ENCODE measurements around the gene ASPN.
"Not testable (repeated sequence)": the region's sequence is repeated elsewhere in the genome, so short reads cannot be mapped to it uniquely, and the experiment has no call there.

ASPN gene

DNA sequence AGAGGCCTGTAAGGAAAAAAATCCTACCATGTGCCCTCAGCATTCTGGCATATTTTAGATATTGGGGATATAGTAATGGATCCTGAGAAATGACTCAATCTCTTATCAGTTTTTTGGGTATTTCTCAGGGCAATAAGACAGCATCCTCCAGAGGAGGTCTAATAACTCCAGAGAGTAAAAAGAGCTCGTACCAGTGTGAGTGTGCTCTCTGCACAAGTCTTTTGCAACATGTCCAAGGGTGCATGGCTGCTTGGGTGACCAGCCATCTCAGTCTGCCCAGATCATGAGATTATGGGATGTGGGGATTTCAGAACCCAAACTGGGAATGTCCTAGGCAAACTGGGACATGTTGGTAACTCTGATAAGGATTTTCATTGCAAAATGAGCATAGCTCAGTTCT lies 15.3 kb downstream of the ASPN start:
- no peak for DNase-seq

DNA sequence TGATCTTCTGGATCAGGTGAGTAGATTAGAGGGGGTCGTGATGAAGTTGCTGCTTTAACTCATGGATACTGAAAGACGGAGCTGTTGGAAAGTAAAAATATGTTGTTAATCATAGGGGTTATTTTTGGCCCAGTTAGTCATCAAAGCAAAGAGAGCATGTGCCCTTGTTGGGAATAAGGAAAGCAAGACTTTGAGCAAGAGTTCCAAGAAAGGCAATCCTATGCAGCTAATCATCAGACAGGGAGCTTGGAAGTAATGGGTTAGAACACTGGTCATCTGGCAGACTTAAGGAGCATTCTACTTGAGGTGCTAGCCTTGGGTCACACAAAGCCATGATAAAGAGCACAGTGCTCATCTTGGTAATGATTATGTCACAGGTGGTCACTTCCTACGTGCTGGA lies 18.3 kb downstream of the ASPN start:
- no peak for DNase-seq

DNA sequence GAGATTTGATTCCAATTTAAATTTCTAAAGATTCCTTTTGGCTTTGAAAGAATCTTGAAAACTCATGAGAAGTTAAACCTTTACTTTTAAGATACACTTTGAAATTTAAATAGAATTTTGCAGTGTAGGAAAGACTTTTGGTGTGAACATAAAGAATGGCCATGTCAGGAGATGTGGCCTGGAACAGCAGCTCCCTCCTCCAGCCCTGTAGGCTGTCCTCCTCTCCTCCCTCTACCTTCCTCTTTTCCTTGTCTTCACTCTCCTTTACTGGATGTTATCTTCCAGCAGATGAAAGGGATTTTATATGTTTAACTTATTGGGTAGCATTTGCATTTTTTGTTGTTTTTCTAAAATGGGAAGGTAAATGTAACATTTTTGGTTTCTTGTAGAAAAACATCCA lies 18.9 kb downstream of the ASPN start:
- DNase-seq: no peak

DNA sequence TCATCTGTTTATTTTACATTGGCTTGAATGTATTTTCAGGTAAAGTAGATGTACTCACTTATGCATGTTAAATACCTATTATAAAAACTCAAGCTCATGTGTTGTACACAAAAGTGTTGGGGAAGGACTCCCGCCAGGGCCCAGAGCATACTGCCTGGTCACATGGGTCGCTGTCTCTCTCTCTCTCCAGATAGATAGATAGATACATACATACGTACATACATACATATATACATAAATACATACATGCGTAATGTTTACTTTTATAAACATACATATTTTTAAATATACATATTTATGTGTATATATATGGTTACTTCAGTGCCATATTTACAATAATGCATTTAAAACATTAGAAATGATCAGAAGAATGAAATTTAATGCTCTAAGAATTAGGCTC lies 24.7 kb downstream of the ASPN start:
- DNase-seq: no peak

DNA sequence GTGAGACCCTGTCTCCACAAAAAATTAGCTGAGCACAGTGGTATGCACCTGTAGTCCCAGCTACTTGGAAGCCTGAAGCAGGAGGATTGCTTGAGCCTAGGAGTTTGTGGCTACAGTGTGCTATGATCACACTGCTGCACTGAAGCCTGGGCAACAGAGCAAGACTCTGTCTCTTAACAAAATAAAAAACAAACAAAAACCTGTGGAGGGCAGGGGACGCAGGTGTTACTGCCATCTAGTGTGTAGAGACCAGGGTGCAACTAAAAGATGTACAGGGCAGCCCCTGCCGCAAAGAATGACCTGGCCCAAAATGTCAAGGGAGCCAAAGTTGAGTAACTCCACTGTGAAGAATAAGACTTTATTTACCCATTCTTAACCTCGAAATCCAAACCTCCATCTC lies 27.1 kb downstream of the ASPN start:
- no peak for DNase-seq

DNA sequence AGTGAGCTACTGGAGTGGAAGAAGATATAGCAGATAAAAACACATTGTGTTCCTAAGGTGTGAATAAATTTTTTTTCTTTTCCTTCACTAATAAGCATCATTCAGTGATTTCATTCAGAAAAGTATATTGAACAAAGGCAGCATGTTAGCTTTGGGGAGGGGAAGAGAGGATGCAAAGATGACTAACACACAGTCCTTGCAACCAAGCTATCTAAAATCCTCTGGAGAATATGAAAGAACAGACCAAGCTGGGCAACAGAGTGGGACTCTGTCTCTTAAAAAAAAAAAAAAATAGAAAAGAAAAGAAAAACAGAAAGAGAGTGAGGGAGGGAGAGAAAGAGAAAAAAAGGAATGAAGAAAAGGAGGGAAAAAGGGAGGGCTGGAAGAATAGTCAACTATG lies 35.8 kb downstream of the ASPN start:
- no peak for DNase-seq

DNA sequence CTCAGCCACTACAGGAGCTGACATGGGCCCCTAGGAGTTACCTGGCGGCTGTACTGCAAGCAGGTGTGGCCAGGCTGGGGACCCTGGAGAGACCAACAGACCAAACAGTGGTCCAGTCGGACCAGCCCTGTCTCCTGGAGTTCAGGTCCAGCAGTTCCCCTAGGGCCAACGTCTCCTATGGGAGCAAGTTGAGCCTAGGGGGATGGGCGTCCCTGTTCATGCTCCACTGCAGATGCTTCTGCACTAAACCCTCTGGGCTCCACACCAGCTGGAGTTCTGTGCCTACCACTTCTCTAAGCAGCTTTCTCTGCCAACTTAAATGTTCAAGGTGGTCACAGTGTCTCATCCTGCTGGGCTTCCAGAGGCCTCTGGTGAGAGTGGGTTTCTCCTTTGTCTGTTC lies 37.5 kb downstream of the ASPN start:
- no peak for DNase-seq

DNA sequence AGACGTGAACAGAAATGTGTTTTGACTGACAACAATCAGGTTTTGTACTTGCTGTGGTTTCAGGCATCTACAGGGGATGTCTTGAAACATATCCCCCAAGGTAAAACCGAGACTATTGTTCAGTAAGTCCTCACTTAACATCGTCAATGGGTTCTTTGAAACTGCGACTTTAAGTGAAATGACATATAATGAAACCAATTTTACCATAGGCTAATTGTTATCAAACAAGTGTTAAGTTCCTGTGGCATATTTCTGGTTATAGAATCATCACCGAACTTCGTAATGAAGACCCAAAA lies 41.6 kb downstream of the ASPN start:
- DNase-seq: no peak

DNA sequence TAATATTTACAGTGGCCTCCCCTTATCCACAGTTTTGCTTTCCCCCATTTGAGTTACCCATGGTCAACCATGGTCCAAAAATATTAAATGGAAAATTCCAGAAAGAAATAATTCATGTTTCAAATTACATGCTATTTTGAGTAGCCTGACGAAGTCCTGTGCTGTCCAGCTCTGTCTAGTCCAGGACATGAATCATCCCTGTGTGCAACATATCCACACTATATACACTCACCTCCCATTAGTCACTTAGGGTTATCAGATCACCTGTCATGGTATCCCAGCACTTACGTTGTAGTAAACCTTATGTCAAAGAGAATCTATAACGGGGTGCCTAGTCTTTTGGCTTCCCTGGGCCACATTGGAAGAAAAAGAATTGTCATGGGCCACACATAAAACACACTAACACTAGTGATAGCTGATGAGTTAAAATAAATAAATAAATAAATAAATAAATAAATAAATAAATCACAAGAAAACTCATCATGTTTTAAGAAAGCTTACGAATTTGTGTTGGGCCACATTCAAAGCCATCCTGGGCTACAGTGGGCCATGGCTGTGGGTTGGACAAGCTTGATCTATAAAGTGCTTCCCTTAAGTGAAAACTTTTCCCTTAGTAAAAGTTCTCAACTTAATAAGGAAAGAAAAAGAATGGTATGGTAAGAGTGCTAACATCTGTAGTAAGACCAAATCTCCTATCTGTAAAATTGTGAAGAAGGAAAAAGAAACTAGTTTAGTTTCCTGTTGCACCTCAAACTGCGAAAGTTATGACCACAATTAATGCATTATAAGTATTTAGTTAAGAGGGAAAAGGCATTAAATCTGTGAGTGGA lies 42.2 kb downstream of the ASPN start:
- DNase-seq: no peak

DNA sequence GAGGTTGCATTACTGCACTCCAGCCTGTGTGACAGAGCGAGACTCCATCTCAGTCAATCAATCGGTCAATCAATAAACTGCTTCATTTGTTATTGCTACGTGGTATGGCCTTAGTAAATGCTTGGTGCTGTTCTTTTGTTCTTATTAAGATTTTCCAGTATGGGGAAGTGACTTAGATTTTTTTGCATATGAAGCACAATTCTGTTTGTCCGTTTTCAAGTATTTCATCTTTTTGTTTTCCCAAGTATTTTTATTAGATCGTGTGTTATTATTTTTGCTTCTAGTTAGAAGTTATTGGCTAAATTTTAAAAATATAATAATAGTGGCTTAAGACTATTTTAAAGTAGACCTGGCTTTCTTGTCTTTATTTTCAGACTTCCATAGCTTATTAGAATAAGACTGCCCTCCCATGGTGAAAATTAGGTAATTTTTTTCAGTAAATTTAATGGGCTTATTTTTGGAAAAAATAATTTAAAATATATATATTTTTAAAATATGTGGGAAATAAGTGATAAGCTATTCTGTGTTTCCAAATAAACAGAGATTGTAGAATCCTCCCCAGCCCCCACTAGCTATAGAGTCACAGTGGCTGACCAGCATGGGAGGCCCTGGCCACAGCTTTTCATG lies 43.3 kb downstream of the ASPN start:
- no peak for DNase-seq

DNA sequence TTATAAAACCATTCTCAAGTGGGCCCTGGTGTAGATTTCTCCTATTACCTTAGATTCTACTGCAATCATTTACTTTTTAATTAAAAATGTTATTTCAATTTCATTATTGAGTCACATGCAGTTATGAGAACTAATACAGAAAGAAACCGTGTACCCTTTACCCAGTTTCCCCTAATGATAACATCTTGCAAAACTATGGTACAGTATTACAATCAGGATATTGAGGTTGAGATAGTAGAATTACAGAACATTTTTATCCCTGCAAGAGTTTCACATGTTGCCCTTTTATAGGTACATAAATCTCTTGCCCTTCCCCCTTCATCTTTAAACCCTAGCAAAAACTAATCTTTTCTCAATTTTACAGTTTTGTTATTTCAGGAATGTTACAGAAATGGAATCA lies 47.0 kb downstream of the ASPN start:
- no peak for DNase-seq

DNA sequence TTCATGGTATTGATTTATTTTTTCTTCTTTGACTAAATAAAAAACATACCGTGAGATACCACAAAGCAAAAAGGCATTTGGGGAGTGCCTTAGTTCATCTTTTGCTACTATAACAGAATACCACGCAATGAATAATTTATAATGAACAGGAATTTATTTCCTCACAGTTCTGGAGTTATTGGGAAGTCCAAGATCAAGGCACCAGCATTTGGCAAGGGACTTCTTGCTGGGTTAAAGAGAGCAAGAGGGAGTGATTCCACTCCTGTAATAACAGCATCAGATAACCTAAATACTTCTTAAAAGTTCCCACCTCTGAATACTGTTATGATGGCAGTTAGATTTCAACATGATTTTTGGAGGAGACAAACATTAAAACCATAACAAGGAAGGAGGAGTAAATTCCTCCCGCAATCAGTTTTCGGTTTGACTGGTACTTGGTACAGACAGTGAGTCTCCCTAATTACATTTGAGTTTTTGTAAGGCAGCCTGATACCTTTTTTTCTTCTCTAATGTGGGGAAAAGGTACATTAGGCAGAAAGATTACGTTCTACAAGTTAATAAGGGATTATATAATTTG lies 49.2 kb downstream of the ASPN start:
- no peak for DNase-seq

DNA sequence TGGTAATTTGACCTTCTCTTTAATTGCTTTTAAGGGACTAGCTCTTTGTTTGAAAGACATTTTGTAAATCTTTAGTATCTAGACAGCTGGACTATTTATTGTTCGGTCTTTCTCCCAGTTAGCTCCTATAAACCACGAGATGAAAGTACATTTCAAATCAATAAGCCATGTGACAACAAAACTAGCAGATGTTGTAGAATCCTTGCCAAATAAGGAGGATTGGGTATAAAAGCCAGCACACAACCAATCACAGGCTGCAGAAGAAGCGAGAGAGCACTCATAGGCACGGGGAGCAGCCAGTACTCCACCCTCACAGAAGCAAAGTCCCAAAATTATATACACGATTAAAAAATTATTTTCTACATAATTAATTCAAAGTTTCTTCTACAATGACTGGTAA lies 50.0 kb downstream of the ASPN start:
- no peak for DNase-seq

DNA sequence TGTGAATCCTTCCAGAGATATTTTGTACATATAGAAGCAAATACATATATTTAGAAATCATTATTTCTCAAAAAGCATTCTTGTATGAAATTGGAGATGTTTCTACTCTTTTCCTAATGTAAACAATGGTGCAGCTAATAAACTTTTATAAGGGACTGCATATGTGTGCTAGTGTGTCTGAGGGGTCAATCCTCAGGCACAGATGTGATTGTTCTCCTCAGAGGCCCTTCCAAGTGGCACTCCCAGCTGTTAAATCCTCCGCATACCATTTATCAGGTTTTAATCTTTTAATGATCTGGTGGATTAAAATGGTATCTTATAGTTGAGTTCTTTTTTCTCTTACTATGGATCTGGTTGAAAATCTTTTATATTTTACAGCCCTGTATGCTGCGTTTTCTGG lies 52.5 kb downstream of the ASPN start:
- no peak for DNase-seq

DNA sequence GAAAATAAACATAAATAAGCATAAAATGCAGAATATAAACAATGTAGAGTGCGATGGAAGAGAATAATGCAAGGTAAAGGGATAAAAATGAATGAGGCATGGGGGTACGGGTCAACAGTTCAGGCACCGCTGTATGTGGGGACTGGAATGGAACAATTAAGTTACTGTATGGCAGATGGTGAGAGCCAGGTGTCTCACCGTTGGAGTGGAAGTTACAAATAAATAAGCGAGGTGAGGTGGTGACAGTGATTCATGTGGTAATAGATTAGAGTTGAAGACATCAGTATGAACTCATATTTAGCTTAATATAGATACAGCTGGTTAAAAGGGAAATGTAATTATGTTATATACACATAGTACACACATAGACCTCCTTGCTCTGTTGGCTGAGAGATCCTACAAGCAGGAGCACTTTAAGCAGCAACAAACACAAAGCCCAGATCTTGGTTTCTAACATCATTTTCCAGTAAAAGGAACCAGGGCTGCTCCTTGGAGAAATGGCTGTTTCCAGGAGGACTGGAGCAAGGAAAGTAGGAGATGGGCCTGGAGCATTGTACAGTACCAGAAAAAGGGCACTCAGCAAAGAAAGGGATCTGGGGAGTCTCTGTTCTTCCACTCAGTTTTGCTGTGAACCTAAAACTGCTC lies 55.7 kb downstream of the ASPN start:
- DNase-seq: no peak

DNA sequence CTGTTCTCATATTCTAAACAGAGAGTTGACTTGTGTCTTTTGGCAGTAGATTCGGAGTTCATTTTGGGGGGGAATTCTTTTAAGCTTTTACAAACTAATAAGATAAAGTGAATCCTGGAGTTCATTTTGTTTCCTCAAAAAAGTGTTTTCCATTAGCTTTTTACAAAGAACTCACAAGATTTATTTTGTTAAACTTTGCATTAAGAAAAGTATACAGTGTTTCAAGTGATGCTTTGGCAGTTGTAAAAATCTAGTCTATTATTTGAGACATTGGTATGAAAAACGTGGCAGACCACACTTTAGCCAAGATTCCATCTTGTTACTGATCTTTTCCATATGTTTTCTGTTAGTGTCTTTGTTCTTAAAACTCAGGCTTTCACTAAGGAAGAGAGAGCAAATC lies 56.8 kb downstream of the ASPN start:
- DNase-seq: no peak

DNA sequence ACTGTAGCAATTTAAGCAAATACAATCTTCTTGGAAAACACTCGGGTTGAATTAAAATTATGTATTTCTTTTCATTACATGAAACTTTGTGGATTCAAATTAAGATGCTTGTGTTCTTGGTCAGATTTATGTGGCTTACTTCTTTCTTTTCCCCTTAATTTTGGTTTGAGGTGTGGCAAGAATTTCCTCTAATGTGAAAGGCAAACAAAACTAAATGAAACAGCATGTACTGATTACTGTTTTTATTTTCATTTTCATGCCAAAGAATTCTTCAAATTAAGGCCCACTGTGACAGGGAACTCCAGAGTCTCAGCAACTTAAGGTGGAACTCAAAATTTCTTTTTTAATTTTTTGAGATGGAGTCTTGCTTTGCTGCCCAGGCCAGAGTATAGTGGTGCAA lies 58.0 kb downstream of the ASPN start, which contains the start of gene OMD:
TSS of gene OMD (minus strand) at position 132 of the 400 bp plus-strand sequence. CDS start 6,913 bp downstream, outside the sequence.
- no peak for DNase-seq

DNA sequence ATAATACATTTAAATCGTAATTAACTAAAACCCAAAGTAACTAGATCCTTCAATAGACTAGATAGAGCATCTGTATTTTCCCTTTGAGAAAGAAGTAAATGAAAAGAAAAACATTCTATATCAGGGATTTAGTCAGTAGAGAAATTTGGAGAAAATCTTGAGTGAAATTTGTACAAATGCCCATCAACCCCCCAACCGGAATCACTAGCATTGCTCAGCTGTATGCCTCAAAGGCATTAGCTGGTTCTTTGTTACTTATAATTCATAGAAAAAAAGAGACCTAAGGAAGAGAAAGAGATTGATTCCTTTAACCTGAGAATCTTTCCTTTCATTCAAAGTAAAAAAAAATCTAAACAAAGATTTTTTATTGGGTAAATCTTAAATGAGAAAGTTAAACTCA lies 58.7 kb downstream of the ASPN start:
- no peak for DNase-seq

DNA sequence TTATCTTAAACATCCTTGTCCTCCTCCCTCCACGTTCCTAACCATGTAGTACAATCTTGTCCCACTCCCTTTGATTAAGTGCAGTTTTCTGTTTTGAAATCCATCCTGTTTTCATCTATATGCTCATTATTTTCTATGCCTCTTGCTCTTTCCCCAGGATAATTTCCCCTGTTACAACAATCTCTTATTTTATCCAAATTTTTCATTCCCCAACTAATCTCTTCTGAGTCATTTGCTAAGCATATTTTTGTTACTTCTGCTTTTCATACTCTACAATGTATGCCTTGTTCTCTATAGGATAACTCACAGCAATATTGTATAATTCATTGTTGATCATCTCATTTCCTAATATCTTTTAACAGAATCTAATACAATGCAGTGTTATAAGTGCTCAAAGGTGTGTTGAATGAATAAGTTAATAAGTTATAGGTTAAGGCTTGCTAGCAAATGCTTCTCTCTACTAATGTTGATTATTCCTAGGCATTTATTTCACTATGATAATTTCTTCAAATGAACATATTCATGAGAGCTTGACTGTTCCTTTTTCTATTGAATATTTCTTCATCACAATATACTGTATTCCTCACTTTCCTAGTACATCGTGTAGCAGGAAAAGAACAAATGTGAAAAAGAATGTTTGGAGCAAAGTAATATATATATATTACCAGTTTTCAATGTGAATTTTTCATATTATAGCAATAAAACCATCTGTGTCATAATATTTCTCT lies 59.5 kb downstream of the ASPN start:
- DNase-seq: no peak

DNA sequence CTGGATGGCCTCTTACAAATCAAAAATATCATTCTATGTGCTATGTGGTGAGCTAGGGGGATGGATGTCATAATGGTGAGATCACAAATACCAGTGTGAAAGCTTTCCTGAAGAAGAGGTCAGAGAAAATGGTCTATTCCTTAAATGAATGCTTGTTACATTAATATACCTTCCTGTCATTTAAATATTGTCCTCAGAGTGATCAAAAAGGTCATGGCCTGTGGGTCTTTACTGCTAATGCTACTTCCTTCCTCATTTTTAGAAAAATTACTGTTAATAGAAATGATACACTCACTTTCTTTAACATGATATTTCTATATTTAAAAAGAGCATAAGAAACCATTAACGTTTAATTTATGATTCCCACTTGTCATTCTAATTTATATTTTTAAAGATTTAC lies 67.7 kb downstream of the ASPN start:
- DNase-seq: no peak

DNA sequence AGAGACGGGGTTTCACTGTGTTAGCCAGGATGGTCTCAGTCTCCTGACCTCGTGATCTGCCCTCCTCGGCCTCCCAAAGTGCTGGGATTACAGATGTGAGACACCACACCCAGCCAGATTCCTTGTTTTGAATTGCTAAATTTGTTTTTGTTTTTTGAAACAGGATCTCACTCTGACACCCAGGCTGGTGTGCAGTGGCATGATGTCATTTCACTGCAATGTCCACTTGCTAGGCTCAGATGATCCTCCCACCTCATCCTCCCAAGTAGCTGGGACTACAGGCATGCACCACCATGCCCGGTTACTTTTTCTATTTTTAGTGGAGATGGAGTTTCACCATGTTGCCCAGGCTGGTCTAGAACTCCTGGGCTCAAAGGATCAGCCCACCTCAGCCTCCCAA lies 71.1 kb downstream of the ASPN start:
- not testable (repeated sequence) for DNase-seq

DNA sequence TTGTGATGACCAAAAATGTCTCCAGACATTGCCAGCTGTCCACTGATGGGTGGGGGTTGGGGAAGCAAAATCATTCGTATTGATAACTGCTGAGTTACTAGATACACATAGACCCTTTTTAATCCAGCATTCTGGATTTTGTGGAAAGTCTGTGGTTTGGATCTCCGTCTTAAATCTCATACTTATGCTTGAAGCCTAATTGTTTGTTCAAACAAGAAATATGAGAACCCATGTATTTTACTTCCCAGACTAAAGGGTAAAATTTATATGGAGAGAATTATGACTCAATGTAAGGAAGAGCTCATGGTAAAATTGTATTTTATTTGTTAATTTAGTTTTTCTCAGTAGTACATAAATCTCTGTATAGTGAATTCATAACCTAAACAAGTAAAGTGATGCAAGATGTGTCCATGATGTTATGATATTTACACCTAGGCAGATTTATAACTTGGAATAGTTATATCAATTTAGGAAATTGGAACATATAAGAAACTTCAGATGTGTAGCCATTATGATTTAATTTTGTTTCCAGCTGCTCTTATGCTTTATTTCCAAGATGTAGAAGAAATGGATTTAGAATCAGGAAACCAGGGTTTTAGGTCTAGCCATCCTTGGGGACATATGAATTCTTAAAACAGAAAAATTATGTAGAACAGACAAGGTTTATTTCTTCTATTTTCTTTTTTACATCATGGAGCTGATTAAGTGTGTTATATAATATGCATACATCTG lies 73.4 kb downstream of the ASPN start:
- no peak for DNase-seq

DNA sequence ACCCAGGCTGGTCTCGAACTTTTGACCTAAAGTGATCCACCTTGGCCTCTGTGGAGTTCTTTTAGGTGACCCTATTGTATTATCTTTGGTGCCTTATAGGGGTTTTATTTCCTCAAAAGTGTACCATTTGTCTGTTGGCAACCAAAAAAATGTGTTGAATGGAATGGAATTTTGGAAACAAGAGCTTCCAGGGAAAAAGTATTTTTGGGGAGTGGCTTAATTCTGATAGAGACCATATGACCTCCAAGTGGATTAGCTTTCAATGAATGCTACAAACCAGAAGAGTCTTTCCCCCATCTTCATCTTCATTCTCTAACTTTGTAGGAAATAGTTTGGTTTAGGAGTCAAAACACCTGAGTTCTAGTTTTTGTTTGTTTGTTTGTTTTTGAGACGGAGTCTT lies 74.5 kb downstream of the ASPN start:
- DNase-seq: no peak

All from activated CD8-positive, alpha-beta memory T cell treated with anti-CD3 and anti-CD28 coated beads, Interleukin-2, amount 50 U/mL, for 48 hours (primary cell).